HepG2 (cell line): ENCODE results near the gene MAST1. TPM values are rescaled to one million over a fixed set of nuclear protein-coding genes. Genes with fewer than 3 reads are reported as not detected.
A peak's percentile ranks its signal among the peaks of the same experiment; 100 is the strongest.

Experiments
- BCL3 ChIP-seq: sonication (generic); formaldehyde crosslinking; IDR thresholded peaks from 2 replicates; pipeline ENCODE4 v1.5.1; 2020; ENCODE audit warnings: mild to moderate bottlenecking, missing genetic modification reagents, moderate library complexity
- CBFB ChIP-seq: sonication (generic); formaldehyde crosslinking; IDR thresholded peaks from 2 replicates; pipeline ENCODE4 v1.4.0; 2020; ENCODE audit warnings: missing genetic modification reagents
- FOXK1 ChIP-seq: sonication (generic); formaldehyde crosslinking; IDR thresholded peaks from 2 replicates; pipeline ENCODE4 v1.4.0; 2020; ENCODE audit warnings: low read depth, missing genetic modification reagents, borderline replicate concordance
- GPN1 ChIP-seq: sonication (generic); formaldehyde crosslinking; IDR thresholded peaks from 2 replicates; pipeline ENCODE4 v1.5.1; 2020; ENCODE audit warnings: missing genetic modification reagents, borderline replicate concordance
- IRF1 ChIP-seq: sonication (generic); formaldehyde crosslinking; IDR thresholded peaks from 2 replicates; pipeline ENCODE4 v1.4.0; 2020; ENCODE audit warnings: low read depth, mild to moderate bottlenecking, missing genetic modification reagents
- IRX3 ChIP-seq: sonication (generic); formaldehyde crosslinking; IDR thresholded peaks from 2 replicates; pipeline ENCODE4 v1.8.1; 2023; ENCODE audit warnings: mild to moderate bottlenecking, low read depth, missing genetic modification reagents, borderline replicate concordance
- JUND ChIP-seq: sonication (generic); formaldehyde crosslinking; IDR thresholded peaks from 2 replicates; pipeline ENCODE4 v1.8.0; 2022; ENCODE audit warnings: mild to moderate bottlenecking, missing genetic modification reagents
- KLF13 ChIP-seq: sonication (generic); formaldehyde crosslinking; IDR thresholded peaks from 2 replicates; pipeline ENCODE4 v1.4.0; 2020; ENCODE audit warnings: mild to moderate bottlenecking, missing genetic modification reagents
- MXD4 ChIP-seq: IDR thresholded peaks from 2 replicates; pipeline ENCODE4 v1.6.1; 2016; ENCODE audit warnings: mild to moderate bottlenecking, missing biosample characterization, missing genetic modification reagents
- PRDM15 ChIP-seq: sonication (generic); formaldehyde crosslinking; IDR thresholded peaks from 2 replicates; pipeline ENCODE4 v1.4.0; 2020; ENCODE audit warnings: missing genetic modification reagents
- RNF2 ChIP-seq: fragments of 450-650 bp; conservative IDR thresholded peaks from 2 replicates; pipeline ENCODE4 v1.6.1; 2016; ENCODE audit warnings: low read depth
- TMF1 ChIP-seq: sonication (generic); formaldehyde crosslinking; IDR thresholded peaks from 2 replicates; pipeline ENCODE4 v1.8.1; 2022; ENCODE audit warnings: low read depth, missing genetic modification reagents
- ZNF143 ChIP-seq: sonication (generic); formaldehyde crosslinking; IDR thresholded peaks from 2 replicates; pipeline ENCODE4 v1.4.0; 2020; ENCODE audit warnings: missing genetic modification reagents
- ZNF251 ChIP-seq: sonication (generic); formaldehyde crosslinking; IDR thresholded peaks from 2 replicates; pipeline ENCODE4 v1.9.0; 2021; ENCODE audit warnings: mild to moderate bottlenecking, missing genetic modification reagents
- ZNF276 ChIP-seq: sonication (generic); formaldehyde crosslinking; IDR thresholded peaks from 2 replicates; pipeline ENCODE4 v1.4.0; 2020; ENCODE audit warnings: mild to moderate bottlenecking, low read depth, missing genetic modification reagents
- polyA plus RNA-seq, 8 experiments: library from polyadenylated mRNA; depleted of rRNA in 3 of 8; stranded (reverse) in 7 of 8; unstranded in 1 of 8; fragments of >200 nt; fragmentation: Illumina TruSeq in 4 of 8; extraction: Trizol in 4 of 8; gene quantifications; 2 replicates each; pipeline versions ENCODE4 v1.2.1 to v1.2.3, GENCODE V29; 2011 to 2016; ENCODE audit warnings: low read depth in 4 of 8, missing spikeins in 1 of 8, mixed read lengths in 1 of 8; ENCODE audit not compliant: insufficient read depth in 1 of 8
- total RNA-seq, 5 experiments: library from RNA; depleted of rRNA; stranded (reverse); fragments of >200 nt; fragmentation: Illumina TruSeq; extraction: Trizol; gene quantifications; 2 replicates each; pipeline ENCODE4 v1.2.3, GENCODE V29; 2016; ENCODE audit warnings: low read depth in 1 of 5
- TF ChIP-seq, protein P1 (sequence below), 2 experiments: sonication (generic) in 1 of 2; formaldehyde crosslinking in 1 of 2; IDR thresholded peaks; 2 replicates each; pipeline versions ENCODE4 v1.4.0 to v1.6.1; 2016 to 2020; ENCODE audit warnings: borderline replicate concordance in 1 of 2, low read depth in 1 of 2, mild to moderate bottlenecking in 1 of 2, missing genetic modification reagents in 1 of 2

MAST1 gene
- total and polyA plus RNA-seq, 2 of the 13 experiments (the other 11 are each of a cell fraction or from before 2014, with no cell fraction given): 0.73 to 4.7 TPM

- peak; percentile 58; the same call in 1 of the 2 replicates for TF ChIP-seq PRDM15
- no peak for TF ChIP-seq IRF1 (CRISPR knock-in tag)
- TF ChIP-seq BCL3: no peak
- TF ChIP-seq CBFB: no peak
- no peak for TF ChIP-seq KLF13
- TF ChIP-seq ZNF143 (CRISPR knock-in tag): no peak
- TF ChIP-seq ZNF276 (CRISPR knock-in tag): no peak
- TF ChIP-seq RNF2: 0 out of 2 replicates have a peak, but pooled peaks have one; percentile 38
- peak; percentile 36; the same call in 1 of the 2 replicates for TF ChIP-seq FOXK1 (CRISPR knock-in tag)
- no peak for TF ChIP-seq JUND (CRISPR knock-in tag)
- 0 out of 2 replicates have a peak, but pooled peaks have one; percentile 62 for TF ChIP-seq IRX3 (CRISPR knock-in tag)
- peak; percentile 67 for TF ChIP-seq MXD4 (CRISPR knock-in tag)
- TF ChIP-seq TMF1: peak; percentile 82
- no peak; the same call in 1 of the 2 replicates for TF ChIP-seq GPN1 (CRISPR knock-in tag)
- TF ChIP-seq, protein P1, sequence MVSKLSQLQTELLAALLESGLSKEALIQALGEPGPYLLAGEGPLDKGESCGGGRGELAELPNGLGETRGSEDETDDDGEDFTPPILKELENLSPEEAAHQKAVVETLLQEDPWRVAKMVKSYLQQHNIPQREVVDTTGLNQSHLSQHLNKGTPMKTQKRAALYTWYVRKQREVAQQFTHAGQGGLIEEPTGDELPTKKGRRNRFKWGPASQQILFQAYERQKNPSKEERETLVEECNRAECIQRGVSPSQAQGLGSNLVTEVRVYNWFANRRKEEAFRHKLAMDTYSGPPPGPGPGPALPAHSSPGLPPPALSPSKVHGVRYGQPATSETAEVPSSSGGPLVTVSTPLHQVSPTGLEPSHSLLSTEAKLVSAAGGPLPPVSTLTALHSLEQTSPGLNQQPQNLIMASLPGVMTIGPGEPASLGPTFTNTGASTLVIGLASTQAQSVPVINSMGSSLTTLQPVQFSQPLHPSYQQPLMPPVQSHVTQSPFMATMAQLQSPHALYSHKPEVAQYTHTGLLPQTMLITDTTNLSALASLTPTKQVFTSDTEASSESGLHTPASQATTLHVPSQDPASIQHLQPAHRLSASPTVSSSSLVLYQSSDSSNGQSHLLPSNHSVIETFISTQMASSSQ (IDR thresholded peaks at IDR 0.05; ENCODE audit: low read depth): no peak
- TF ChIP-seq, protein P1 (CRISPR knock-in tag; IDR thresholded peaks at IDR 0.05; ENCODE audit: borderline replicate concordance): peak; percentile 60; the same call in 1 of the 2 replicates
- no peak for TF ChIP-seq ZNF251 (CRISPR knock-in tag)
Observed at GRCh38 chr19:12792051-12792852, 46.1 kb upstream of the MAST1 start (continued).
